ENCODE data around the gene PHLPP1.
"Not testable (repeated sequence)": the region's sequence is repeated elsewhere in the genome, so short reads cannot be mapped to it uniquely, and the experiment has no call there.

PHLPP1 gene

GRCh38 chr18:62802523-62802922 lies 87.2 kb downstream of the PHLPP1 start:
- DNase-seq (ENCODE audit: low read depth in 2 of 2) = peak; percentile 37 to 41
- no peak overlapping the region for H3K4me3 ChIP-seq (replicated peaks in 1 of 2; ENCODE audit: low read depth in 2 of 2, low read length in 2 of 2)
- TF ChIP-seq CTCF (IDR thresholded peaks at IDR 0.05; ENCODE audit: low read depth, low read length) = peak; percentile 8

DNA sequence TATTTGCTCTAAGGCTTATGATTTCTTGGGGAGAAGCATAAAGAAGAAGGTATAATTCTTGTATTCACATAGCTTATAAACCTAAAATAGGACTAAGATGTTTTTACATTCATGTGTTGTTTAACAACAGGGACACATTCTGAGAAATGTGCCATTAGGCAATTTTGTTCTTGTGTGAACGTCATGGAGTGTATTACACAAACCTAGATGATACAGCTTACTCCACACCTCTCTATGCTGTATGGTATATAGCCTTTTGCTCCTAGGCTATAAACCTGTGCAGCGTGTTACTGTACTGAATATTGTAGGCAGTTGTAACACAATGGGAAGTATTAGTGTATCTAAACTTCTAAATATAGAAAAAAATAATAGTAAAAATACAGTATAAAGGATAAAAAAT lies 92.1 kb downstream of the PHLPP1 start:
- TF ChIP-seq CTCF (IDR thresholded peaks at IDR 0.05; ENCODE audit: low read depth, low read length) = no peak
- no peak for DNase-seq (ENCODE audit: low read depth in 2 of 2)
- no peak overlapping the region for H3K4me3 ChIP-seq (replicated peaks in 1 of 2; ENCODE audit: low read depth in 2 of 2, low read length in 2 of 2)

- no peak for DNase-seq (ENCODE audit: low read depth in 2 of 2)
- TF ChIP-seq CTCF (IDR thresholded peaks at IDR 0.05; ENCODE audit: low read depth, low read length) = no peak
- no peak overlapping the region for H3K4me3 ChIP-seq (replicated peaks in 1 of 2; ENCODE audit: low read depth in 2 of 2, low read length in 2 of 2)
These were observed 92.8 kb downstream of the PHLPP1 start for GRCh38 chr18:62808123-62808522.

DNA sequence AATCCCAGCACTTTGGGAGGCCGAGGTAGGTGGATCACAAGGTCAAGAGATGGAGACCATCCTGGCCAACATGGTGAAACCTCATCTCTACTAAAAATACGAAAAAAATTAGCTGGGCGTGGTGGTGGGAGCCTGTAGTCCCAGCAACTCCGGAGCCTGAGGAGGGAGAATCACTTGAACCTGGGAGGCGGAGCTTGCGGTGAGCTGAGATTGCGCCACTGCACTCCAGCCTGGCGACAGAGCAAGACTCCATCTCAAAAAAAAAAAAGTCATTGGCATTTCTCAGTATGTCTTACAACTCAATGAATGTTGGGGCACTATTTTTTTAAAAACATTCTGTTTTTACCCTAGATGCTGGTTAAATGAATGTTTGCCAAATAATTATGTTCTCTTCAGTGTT lies 94.1 kb downstream of the PHLPP1 start:
- not testable (repeated sequence) for H3K4me3 ChIP-seq (replicated peaks in 1 of 2; ENCODE audit: low read depth in 2 of 2, low read length in 2 of 2); DNase-seq (ENCODE audit: low read depth in 2 of 2)

DNA sequence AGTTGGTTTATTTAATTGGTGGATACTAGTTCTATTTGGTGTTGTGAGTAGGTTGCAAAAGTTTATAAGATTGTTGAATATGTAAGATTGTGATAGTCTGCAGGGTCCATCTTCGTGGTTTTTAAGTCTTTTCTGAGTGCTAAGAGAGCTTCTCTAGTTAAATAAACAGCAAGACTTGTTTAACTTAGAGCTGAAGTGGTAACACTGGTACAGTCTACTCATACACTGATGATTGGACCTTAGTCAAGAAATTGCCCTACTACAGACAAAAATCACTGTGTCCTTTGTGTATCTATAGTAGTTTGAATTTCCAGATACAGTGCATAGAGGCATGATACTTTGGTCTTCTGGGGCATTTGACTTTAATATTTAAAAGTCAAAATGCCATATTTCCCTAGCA lies 94.6 kb downstream of the PHLPP1 start:
- no peak overlapping the region for H3K4me3 ChIP-seq (replicated peaks in 1 of 2; ENCODE audit: low read depth in 2 of 2, low read length in 2 of 2)
- no peak for DNase-seq (ENCODE audit: low read depth in 2 of 2)
- TF ChIP-seq CTCF (IDR thresholded peaks at IDR 0.05; ENCODE audit: low read depth, low read length) = no peak

- no peak for TF ChIP-seq CTCF (IDR thresholded peaks at IDR 0.05; ENCODE audit: low read depth, low read length)
- no peak overlapping the region for H3K4me3 ChIP-seq (replicated peaks in 1 of 2; ENCODE audit: low read depth in 2 of 2, low read length in 2 of 2)
- DNase-seq (ENCODE audit: low read depth in 2 of 2) = no peak
These were observed 95.3 kb downstream of the PHLPP1 start for GRCh38 chr18:62810682-62811081.

DNA sequence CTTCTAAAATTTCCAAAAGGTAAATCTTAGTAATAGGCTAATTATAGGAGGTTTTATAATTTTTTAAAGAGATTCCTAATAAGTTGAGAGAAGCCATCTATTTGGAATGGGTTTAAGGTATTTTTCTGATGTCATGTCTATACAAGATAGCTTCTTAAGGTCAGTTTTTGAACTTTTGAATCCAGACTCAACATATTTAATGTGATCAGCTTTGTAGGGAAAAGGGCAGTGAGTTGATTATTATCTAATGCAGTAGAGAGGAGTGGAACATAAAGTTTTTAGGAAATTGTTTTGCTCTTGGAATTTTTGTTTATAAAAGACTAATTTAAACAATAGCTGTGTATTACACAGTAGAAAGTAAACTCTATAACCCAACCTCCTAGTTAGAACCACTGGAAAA lies 96.3 kb downstream of the PHLPP1 start:
- no peak for DNase-seq (ENCODE audit: low read depth in 2 of 2)
- TF ChIP-seq CTCF (IDR thresholded peaks at IDR 0.05; ENCODE audit: low read depth, low read length) = no peak
- no peak overlapping the region for H3K4me3 ChIP-seq (replicated peaks in 1 of 2; ENCODE audit: low read depth in 2 of 2, low read length in 2 of 2)
